NAMALWA (cell line): ENCODE data around the gene MTHFR.

ENCODE experiments used
- DNase-seq: peaks from one replicate; pipeline ENCODE4 v3.0.0-alpha.2; 2015; ENCODE audit warnings: low spot score

MTHFR gene

GRCh38 chr1:11782127-11782708 lies 23.5 kb downstream of the MTHFR start:
- DNase-seq: no peak

DNA sequence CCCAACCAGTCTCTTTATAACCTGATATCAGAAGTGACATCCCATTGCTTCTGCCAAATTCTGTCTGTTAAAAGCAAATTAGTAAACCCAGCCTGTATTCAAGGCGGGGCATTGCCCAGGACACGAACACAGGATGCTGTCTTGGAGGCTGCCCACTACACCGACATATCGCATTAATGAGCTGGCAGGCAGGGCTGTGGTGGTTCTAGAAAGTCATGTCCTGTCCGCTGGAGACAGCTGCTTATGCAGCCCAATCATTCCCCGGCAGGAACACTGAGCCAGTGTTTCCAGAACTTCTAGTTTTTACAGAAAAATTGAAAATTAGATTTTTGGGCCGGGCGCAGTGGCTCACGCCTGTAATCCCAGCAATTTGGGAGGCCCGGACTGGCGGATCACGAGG lies 24.5 kb downstream of the MTHFR start:
- DNase-seq: no peak

DNA sequence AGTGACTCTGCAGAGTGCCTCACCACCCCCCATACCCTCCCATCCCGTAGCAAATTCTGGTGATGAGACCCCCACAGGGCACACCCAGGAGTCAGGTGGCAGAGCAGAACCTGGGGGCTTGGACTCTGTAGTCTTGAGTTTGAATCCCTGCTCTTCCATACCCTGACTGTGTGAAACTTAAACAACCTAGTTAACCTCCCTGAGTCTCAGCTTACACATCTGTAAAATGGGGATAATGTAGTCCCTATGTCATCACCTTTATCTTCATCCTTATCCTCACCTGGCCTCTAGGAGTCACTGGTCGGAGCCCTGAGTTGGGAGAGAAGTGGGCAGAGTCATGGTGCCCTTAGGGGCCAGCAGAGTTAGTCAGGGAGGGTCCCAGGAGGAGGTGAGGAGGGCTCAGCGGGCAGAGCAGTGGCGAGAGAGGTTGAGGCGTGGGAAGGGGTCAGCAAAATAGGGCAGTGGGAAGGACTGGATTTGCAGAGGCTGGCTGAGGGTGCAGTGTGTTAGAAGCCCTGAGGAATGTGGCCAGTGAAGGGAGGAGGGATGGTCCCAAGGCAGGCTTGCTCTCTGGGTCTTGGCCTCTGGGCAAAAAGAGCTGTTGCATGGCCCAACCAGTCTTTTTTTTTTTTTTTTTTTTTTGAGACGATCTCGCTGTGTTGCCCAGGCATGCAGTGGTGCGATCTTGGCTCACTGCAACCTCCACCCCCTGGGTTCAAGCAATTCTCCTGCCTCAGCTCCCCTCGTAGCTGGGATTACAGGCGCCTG lies 25.2 kb downstream of the MTHFR start:
- no peak for DNase-seq

GRCh38 chr1:11779715-11780379 lies 25.9 kb downstream of the MTHFR start:
- no peak for DNase-seq

GRCh38 chr1:11778844-11779623 lies 26.7 kb downstream of the MTHFR start:
- DNase-seq: no peak

GRCh38 chr1:11778336-11778735 lies 27.4 kb downstream of the MTHFR start:
- DNase-seq: no peak

DNA sequence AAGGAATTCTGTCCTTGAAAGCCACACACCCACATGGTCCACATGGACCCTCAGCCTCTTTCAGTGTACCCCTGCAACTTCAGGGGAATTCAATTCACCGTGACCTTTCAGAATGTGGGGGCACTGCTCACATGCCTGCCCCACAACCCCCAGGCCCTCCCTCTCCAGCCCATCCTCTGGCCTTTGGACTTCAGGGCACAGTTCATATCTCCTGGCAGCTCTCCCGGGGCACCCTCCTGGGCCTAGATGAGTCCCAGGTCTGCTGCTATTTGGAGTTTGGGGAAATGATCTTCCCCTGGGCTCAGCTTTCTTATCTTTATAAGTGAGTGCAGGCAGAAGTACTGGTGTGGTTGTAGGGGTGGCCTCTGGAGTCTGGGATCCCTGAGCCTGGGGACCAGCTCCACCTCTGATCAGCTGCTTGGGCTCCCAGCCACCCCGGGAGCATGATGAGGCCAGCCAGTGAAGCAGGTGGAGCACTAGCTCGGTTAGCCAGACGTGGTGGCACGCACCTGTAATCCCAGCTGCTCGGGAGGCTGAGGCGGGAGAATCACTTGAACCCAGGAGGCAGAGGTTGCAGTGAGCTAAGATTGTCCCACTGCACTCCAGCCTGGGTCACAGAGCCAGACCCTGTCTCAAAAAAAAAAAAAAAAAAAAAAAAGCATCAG lies 28.0 kb downstream of the MTHFR start:
- no peak for DNase-seq

- DNase-seq: no peak
These were observed 31.0 kb downstream of the MTHFR start for GRCh38 chr1:11774753-11775152.

GRCh38 chr1:11772458-11772857 lies 33.3 kb downstream of the MTHFR start:
- DNase-seq: peak; percentile 33

- DNase-seq: no peak
These were observed 34.2 kb downstream of the MTHFR start for GRCh38 chr1:11771481-11772043.

DNA sequence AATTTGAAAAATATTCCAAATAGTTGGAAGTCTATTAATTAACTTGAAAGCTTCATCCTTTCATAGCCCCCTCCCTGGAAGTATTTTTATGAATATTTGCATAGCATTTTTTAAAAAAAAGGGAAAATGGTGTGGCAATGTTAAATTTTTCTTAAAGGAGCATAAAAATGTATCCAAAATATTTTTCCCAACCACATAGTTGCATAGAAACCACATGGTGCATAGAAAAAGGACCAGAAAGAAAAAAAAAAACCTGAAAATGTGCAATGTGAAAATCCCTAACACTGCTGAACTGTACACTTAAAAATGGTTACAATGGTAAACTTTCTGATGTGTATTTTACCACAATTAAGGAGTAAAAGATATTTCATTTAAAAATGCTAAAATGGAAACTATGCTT lies 35.8 kb downstream of the MTHFR start:
- DNase-seq: no peak

GRCh38 chr1:11769274-11769673 lies 36.5 kb downstream of the MTHFR start:
- no peak for DNase-seq

DNA sequence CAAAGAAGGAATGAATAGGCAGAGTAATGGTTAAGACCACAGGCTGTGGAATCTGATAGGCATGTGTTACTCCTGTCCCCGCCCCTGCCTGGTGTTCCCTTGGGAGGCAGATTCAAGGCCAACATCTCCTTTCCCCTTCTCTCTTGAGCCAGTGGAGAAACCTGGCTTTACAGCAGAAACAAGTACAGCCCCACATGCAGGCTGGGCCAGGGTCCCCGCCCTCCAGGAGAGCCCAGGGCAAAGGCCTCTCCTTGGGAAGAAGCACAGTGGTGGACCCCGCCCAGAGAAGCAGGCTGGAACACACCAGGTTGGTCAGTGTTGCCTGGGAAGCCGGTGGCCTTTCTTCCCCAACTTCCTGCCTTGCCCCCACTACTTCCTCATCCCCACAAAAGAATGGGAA lies 36.9 kb downstream of the MTHFR start:
- DNase-seq: no peak

GRCh38 chr1:11767922-11768704 lies 37.7 kb downstream of the MTHFR start:
- DNase-seq: no peak

DNA sequence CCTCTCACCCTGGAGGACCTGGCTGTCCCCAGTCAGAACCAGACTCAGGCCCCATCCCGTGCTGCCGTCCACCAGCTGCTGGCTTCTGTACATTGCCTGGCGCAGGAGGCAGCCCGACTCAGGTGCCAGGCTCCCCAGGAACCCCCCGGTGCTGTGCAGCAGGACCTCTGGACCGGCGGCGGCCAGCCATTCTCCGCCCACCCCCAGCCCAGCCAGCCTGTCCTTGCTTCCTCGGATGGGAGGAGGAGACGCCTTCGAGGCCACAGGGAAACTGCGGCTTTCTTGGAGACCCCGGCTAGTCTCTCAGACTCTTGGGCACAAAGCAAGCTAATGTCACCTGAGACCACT lies 39.4 kb downstream of the MTHFR start:
- no peak for DNase-seq

GRCh38 chr1:11765661-11766428 lies 39.9 kb downstream of the MTHFR start:
- no peak for DNase-seq

DNA sequence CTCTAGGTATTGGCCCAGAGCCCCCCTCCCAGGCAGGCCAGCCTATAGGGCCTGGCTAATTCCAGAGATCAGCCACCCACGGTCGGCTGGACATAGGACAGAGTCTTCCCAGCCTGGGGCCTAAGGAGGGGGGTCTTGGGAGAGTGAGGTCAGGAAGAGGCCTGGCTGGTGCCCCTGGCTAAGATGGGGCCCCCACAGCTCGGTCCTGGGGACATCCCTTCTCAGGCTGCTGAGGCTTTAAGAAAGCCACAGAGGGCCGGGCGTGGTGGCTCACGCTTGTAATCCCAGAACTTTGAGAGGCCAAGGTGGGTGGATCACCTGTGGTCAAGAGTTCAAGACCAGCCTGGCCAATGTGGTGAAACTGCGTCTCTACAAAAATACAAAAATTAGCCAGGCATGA lies 41.2 kb downstream of the MTHFR start:
- DNase-seq: no peak

GRCh38 chr1:11764115-11764514 lies 41.6 kb downstream of the MTHFR start:
- no peak for DNase-seq

DNA sequence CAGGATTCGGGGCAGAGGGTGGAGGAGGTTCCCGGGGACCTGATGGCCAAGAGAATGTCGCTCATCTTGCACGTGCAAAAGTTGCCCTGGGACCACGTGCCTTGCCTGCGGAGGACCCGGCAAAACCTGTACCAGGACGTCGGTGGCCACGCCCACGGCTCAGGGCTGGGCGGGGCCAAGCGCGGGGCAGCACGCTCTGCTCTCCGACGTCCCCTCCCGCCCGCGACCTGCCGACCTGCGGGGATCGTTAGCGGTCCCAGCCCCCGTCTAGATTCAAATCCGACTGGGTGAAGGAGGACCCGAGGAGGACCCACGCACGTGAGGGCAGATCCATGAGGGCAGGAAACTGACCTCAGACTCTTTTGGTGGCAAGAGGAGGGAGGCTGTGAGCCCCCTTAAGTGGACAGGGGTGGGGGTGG lies 43.8 kb downstream of the MTHFR start, which contains the start of gene C1orf167:
TSS of gene C1orf167 (plus strand) at position 206 of the 419 bp plus-strand sequence. CDS start 2,208 bp downstream, outside the sequence.
- no peak for DNase-seq

DNA sequence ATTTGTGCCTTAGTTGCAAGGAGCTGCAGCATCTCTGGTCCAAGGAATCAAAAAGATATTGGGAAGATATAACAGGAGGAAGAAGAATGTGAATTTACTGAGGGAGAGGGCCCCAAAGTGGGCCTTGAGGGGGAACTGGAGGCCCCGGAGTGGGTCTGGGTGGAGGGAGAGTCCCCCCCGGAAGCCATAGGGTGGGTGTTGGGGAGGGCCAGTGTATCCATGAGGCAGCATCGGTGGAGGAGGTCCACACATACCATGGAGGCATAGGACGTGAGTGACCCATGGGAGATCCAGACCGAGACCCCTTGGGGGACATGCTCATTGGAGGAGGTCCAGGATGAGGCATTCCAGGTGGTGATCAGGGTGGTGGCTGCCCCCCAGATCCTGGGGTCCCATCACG lies 44.5 kb downstream of the MTHFR start:
- DNase-seq: no peak
